ENCODE measurements around the gene BRCA2.

DNA sequence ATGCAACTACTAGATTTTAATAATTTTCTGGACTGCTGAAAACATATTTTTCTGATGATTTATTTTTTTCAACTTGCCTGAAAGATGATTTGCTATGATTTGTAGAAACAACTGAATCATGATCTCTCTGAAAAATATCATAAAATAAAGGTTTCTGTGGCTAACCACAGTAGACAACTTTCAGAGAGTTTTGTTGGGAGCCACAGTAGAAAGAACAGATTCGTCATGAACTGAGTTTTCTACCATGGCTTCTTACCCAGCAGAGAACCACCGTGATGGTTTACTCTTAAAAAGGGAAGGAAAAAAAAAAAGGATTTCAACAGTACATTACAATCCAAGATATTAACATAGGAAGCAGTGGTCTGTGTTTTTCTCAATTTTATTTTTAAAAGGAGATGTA lies 18.1 kb upstream of the BRCA2 start:
- TF ChIP-seq, protein P1, sequence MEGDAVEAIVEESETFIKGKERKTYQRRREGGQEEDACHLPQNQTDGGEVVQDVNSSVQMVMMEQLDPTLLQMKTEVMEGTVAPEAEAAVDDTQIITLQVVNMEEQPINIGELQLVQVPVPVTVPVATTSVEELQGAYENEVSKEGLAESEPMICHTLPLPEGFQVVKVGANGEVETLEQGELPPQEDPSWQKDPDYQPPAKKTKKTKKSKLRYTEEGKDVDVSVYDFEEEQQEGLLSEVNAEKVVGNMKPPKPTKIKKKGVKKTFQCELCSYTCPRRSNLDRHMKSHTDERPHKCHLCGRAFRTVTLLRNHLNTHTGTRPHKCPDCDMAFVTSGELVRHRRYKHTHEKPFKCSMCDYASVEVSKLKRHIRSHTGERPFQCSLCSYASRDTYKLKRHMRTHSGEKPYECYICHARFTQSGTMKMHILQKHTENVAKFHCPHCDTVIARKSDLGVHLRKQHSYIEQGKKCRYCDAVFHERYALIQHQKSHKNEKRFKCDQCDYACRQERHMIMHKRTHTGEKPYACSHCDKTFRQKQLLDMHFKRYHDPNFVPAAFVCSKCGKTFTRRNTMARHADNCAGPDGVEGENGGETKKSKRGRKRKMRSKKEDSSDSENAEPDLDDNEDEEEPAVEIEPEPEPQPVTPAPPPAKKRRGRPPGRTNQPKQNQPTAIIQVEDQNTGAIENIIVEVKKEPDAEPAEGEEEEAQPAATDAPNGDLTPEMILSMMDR (conservative IDR thresholded peaks at IDR 0.05) = no peak
- TF ChIP-seq ZFX (IDR thresholded peaks at IDR 0.05) = no peak
